ENCODE results near the gene SCIMP.
"Not testable (repeated sequence)": the region's sequence is repeated elsewhere in the genome, so short reads cannot be mapped to it uniquely, and the experiment has no call there.

Gene SCIMP

GRCh38 chr17:5234645-5235576, at the start of gene SCIMP:
SCIMP (minus strand) TSS chr17:5234860; CDS start chr17:5234755, 105 bp downstream.
- no peak for DNase-seq (ENCODE audit: low spot score)

GRCh38 chr17:5283571-5284315, 49.1 kb upstream of the SCIMP start:
- no peak for DNase-seq (ENCODE audit: low spot score)

GRCh38 chr17:5282642-5283217, 48.1 kb upstream of the SCIMP start:
- DNase-seq (ENCODE audit: low spot score), result no peak

- peak; percentile 89 for DNase-seq (ENCODE audit: low spot score)
These were observed 47.4 kb upstream of the SCIMP start, which contains the start of gene RABEP1 for GRCh38 chr17:5281814-5282641. RABEP1 (plus strand) TSS chr17:5282284; CDS start chr17:5282487, 203 bp downstream.

GRCh38 chr17:5272322-5272721, 37.7 kb upstream of the SCIMP start:
- DNase-seq (ENCODE audit: low spot score), result no peak

GRCh38 chr17:5269241-5269960, 34.7 kb upstream of the SCIMP start:
- no peak for DNase-seq (ENCODE audit: low spot score)

GRCh38 chr17:5264893-5265292, 30.2 kb upstream of the SCIMP start:
- DNase-seq (ENCODE audit: low spot score), result no peak

- no peak for DNase-seq (ENCODE audit: low spot score)
These were observed 28.8 kb upstream of the SCIMP start for GRCh38 chr17:5263441-5263840.

- DNase-seq (ENCODE audit: low spot score), result no peak
These were observed 27.8 kb upstream of the SCIMP start for GRCh38 chr17:5262416-5262991.

GRCh38 chr17:5260542-5260941, 25.9 kb upstream of the SCIMP start:
- no peak for DNase-seq (ENCODE audit: low spot score)

- no peak for DNase-seq (ENCODE audit: low spot score)
These were observed 22.5 kb upstream of the SCIMP start for GRCh38 chr17:5257124-5257523.

GRCh38 chr17:5254903-5255521, 20.4 kb upstream of the SCIMP start:
- no peak for DNase-seq (ENCODE audit: low spot score)

- no peak for DNase-seq (ENCODE audit: low spot score)
These were observed 19.8 kb upstream of the SCIMP start for GRCh38 chr17:5254414-5254813.

GRCh38 chr17:5249615-5250014, 15.0 kb upstream of the SCIMP start:
- DNase-seq (ENCODE audit: low spot score), result peak; percentile 66

GRCh38 chr17:5248821-5249479, 14.3 kb upstream of the SCIMP start:
- DNase-seq (ENCODE audit: low spot score), result no peak

- DNase-seq (ENCODE audit: low spot score), result no peak
These were observed 13.0 kb upstream of the SCIMP start for GRCh38 chr17:5247621-5248020.

GRCh38 chr17:5241861-5242671, 7.4 kb upstream of the SCIMP start:
- no peak for DNase-seq (ENCODE audit: low spot score)

- DNase-seq (ENCODE audit: low spot score), result not testable (repeated sequence)
These were observed 5.1 kb upstream of the SCIMP start for GRCh38 chr17:5239769-5240168.

- DNase-seq (ENCODE audit: low spot score), result no peak
These were observed 3.7 kb upstream of the SCIMP start for GRCh38 chr17:5238333-5238732.
